Activated CD8-positive, alpha-beta T cell treated with anti-CD3 and anti-CD28 coated beads for 36 hours (primary cell): ENCODE results near the gene TREX2. TPM values are rescaled to one million over a fixed set of nuclear protein-coding genes. Genes with fewer than 3 reads are reported as not detected.

Source experiments
- ATAC-seq: fragments of 200-7000 bp; cut with Tn5 transposase; one replicate; pipeline ENCODE4 v1.10.0; 2021; ENCODE audit warnings: mild to moderate bottlenecking, moderate library complexity
- CTCF ChIA-PET: fragments of 350-600 bp; sonication (Branson Sonifier 250); formaldehyde crosslinking; loops from one replicate; lab custom pipeline; 2021; ENCODE audit warnings: antibody characterized with exemption; lab: Charles Lee
- POLR2A ChIA-PET: fragments of 350-600 bp; sonication (Branson Sonifier 250); formaldehyde crosslinking; loops from one replicate; lab custom pipeline; 2021; ENCODE audit warnings: antibody characterized with exemption; lab: Charles Lee
- DNase-seq: peaks from one replicate; pipeline ENCODE4 v3.0.0-alpha.2; 2020
- H3K27ac Mint-ChIP-seq: one replicate; pipeline ENCODE4 v1.8.0; 2021; ENCODE audit warnings: mild to moderate bottlenecking, mixed read lengths
- H3K27me3 Mint-ChIP-seq: one replicate; pipeline ENCODE4 v1.8.0; 2021; ENCODE audit warnings: mixed read lengths
- H3K36me3 Mint-ChIP-seq: one replicate; pipeline ENCODE4 v1.8.0; 2021; ENCODE audit warnings: low read depth, mixed read lengths
- H3K4me1 Mint-ChIP-seq: one replicate; pipeline ENCODE4 v1.8.0; 2021; ENCODE audit warnings: low read depth, mixed read lengths
- H3K4me3 Mint-ChIP-seq: one replicate; pipeline ENCODE4 v1.8.0; 2021; ENCODE audit warnings: mild to moderate bottlenecking, moderate library complexity, mixed read lengths
- H3K9me3 Mint-ChIP-seq: one replicate; pipeline ENCODE4 v1.8.0; 2021; ENCODE audit warnings: mixed read lengths
- intact Hi-C: fragments of 100-400 bp; cut with micrococcal nuclease; formaldehyde crosslinking; loops from one replicate; pipeline ENCODE4 v1.10.0; 2022
- total RNA-seq, 2 experiments: library from RNA; stranded (reverse); gene quantifications; one replicate each; pipeline ENCODE4 v1.2.3, GENCODE V29; 2021
- TF ChIP-seq, protein P1 (sequence below): fragments of 200-600 bp; IDR thresholded peaks from one replicate; pipeline ENCODE4 v1.8.0; 2022; ENCODE audit warnings: antibody characterized with exemption, mild to moderate bottlenecking

TREX2 gene
- total RNA-seq, 2 experiments from 2014 or later, result 0.78 to 1.4 TPM

DNA sequence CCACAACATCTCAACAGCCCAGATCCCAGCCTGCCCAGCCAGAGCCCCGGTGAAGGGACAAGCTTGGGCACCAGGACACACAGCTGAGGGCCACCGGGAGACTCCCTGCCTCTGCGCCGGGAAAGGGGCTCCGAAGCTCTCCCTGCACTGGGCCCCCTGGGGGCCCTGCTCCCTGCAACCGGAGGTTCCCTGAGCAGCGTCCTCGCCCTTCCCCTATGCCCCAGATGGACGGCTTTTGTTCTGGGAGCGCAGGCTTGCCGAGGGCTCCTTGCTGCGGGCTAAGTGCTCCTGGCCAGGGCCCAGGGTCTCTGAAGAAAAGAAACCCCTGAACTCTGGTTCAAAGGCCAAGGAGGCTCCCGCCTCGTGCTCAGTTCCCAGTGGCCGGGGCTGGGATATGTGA, 35.5 kb downstream of the TREX2 start:
- ATAC-seq (no peak), DNase-seq (no peak)
- Mint-ChIP-seq H3K9me3 (no peaks in the 10 kb centered on the region), H3K27me3 (no peaks in the 10 kb centered on the region), H3K36me3 (no peaks in the 10 kb centered on the region), H3K27ac (no peak overlapping the region), H3K4me3 (no peak overlapping the region), H3K4me1 (peaks cover 7% of the 10 kb centered on the region)
- CTCF ChIA-PET, result no interaction called here
- TF ChIP-seq, protein P1, sequence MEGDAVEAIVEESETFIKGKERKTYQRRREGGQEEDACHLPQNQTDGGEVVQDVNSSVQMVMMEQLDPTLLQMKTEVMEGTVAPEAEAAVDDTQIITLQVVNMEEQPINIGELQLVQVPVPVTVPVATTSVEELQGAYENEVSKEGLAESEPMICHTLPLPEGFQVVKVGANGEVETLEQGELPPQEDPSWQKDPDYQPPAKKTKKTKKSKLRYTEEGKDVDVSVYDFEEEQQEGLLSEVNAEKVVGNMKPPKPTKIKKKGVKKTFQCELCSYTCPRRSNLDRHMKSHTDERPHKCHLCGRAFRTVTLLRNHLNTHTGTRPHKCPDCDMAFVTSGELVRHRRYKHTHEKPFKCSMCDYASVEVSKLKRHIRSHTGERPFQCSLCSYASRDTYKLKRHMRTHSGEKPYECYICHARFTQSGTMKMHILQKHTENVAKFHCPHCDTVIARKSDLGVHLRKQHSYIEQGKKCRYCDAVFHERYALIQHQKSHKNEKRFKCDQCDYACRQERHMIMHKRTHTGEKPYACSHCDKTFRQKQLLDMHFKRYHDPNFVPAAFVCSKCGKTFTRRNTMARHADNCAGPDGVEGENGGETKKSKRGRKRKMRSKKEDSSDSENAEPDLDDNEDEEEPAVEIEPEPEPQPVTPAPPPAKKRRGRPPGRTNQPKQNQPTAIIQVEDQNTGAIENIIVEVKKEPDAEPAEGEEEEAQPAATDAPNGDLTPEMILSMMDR, result no peak
- POLR2A ChIA-PET, result no interaction called here
- intact Hi-C loops, result no loop called here

DNA sequence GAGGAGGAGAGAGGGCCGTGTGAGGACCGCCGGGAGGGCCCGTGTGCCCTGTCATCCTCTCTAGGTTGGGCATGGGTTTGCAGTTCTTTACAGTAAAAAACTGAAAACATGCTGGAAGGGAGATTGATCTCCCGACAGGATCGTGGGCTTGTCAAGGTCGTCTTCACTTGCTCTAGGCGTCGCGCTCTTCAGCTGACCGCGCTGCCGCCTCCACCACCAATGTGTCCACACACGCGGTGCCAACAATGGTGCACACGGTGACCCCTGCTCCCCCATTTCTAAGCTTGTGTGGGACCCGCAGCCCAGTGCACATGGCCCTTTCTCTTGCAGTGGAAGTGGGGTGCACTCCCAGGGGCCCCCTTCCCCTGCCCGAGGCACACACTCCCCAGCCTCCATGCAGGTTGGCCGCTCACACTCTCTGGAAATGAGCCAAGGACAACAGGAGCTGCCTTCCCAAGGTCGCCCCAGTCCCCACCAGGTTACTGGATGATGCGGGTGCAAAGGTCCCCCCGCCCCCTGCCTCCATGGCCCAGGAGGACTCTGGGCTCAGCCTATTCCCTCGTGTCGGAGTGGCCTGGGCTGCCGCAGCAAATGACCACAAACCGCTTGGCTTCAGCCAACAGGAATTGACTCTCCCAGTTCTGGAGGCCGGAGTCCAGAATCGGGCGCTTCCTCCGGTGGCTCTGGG, 36.3 kb downstream of the TREX2 start:
- POLR2A ChIA-PET, result no interaction called here
- Mint-ChIP-seq H3K36me3 (no peaks in the 10 kb centered on the region), H3K4me1 (peaks cover 7% of the 10 kb centered on the region), H3K27me3 (no peaks in the 10 kb centered on the region), H3K4me3 (no peak overlapping the region), H3K27ac (no peak overlapping the region), H3K9me3 (no peaks in the 10 kb centered on the region)
- intact Hi-C loops, result no loop called here
- ATAC-seq (no peak), DNase-seq (no peak)
- TF ChIP-seq, protein P1, result no peak
- CTCF ChIA-PET, result no interaction called here

DNA sequence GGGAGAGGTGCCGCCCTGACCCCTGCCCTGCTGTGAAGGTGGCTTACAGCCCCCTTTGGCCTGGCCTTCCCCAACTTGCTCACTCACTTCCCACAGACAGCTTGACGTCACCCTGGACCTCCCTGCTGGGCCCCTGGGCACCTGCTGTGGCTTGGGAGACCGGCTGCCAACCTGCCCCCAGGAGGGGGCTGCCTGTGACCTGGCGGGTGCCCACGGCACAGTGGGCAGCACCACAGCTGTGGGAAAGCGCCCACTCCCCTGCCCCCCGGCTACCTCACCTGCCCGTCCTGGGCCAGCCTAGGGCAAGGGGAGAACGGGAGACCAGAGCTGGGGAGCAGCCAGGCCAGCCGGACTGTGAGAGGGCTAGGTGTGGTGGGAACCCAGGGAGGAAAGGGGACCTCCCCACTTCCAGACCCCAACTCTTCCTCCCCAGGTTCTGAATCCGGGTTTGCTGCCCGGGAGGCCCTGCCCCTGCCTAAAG, 36.9 kb downstream of the TREX2 start:
- no peaks in the 10 kb centered on the region for H3K27me3 Mint-ChIP-seq
- intact Hi-C loops, result no loop called here
- H3K36me3 Mint-ChIP-seq, result no peaks in the 10 kb centered on the region
- no peak for DNase-seq
- CTCF ChIA-PET, result no interaction called here
- H3K9me3 Mint-ChIP-seq, result no peaks in the 10 kb centered on the region
- H3K27ac Mint-ChIP-seq, result no peak overlapping the region
- POLR2A ChIA-PET, result no interaction called here
- ATAC-seq, result no peak
- H3K4me1 Mint-ChIP-seq, result peaks cover 7% of the 10 kb centered on the region
- no peak overlapping the region for H3K4me3 Mint-ChIP-seq
- TF ChIP-seq, protein P1, result no peak

DNA sequence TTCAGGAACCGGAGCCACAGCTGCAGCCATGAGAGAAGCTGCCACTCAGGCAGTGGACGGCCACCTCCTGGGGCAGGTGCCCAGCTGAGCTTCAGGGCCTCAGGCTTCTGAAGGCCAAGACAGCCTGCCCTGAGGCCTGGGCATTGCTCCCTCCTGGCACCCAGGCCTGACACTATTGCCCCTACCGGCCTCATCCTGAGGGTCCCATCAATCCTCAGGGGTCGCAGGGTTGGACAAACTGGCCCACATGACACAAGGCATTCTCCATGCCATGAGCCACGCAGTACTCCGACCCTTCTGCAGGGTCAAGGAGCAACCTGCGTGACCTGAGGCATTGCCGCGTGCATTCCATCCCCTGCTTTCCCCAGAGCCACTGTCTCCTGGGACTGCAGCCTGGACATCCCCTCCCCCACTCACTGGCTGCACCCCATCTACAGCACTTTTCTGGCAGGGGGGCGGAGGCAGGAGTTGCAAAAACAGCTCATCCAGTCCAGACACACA, 37.6 kb downstream of the TREX2 start:
- TF ChIP-seq, protein P1, result no peak
- Mint-ChIP-seq H3K36me3 (no peaks in the 10 kb centered on the region), H3K4me1 (peaks cover 7% of the 10 kb centered on the region), H3K27ac (no peak overlapping the region), H3K27me3 (no peaks in the 10 kb centered on the region), H3K4me3 (no peak overlapping the region), H3K9me3 (no peaks in the 10 kb centered on the region)
- POLR2A ChIA-PET, result no interaction called here
- DNase-seq (no peak), ATAC-seq (no peak)
- intact Hi-C loops, result no loop called here
- CTCF ChIA-PET, result no interaction called here

DNA sequence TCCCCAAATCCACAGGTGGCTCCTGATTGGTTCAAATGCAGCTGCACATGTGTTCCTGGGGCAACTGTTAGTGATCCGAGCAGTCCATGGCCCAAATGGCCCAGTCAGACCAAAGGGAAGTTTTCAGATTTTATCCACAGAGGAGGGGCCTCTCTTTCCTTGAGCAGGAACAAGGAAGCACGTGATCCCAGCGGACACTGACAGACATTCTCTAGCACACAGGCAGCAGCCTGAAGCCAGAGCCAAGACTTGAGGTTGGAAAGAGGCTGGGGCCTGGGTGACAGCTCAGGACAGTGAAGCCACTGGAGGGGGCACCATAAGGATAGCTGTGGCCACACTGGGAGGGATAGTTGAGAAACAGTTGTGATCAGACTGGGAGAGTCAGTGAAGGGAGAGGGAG, 38.1 kb downstream of the TREX2 start:
- intact Hi-C loops, result no loop called here
- TF ChIP-seq, protein P1, result no peak
- Mint-ChIP-seq H3K27ac (no peak overlapping the region), H3K4me3 (no peak overlapping the region), H3K36me3 (no peaks in the 10 kb centered on the region), H3K9me3 (no peaks in the 10 kb centered on the region), H3K4me1 (peaks cover 7% of the 10 kb centered on the region), H3K27me3 (no peaks in the 10 kb centered on the region)
- POLR2A ChIA-PET, result no interaction called here
- ATAC-seq (no peak), DNase-seq (no peak)
- CTCF ChIA-PET, result no interaction called here
